ENCODE measurements around the gene KIF3A.

- TF ChIP-seq CTCF (IDR thresholded peaks at IDR 0.05; ENCODE audit: low read length) (no peak), EZH2 (IDR thresholded peaks at IDR 0.05; ENCODE audit: borderline replicate concordance, low read length) (no peak)
These were observed 23.4 kb upstream of the KIF3A start for GRCh38 chr5:132760601-132761317.
